Stimulated activated CD4-positive, alpha-beta T cell treated with anti-CD3 and anti-CD28 coated beads, TNF-alpha, amount 100 ng/mL, for 4 hours (primary cell): Measurements from ENCODE around the gene RSKR.
A peak's percentile ranks its signal among the peaks of the same experiment; 100 is the strongest.
"Not testable (repeated sequence)": the region's sequence is repeated elsewhere in the genome, so short reads cannot be mapped to it uniquely, and the experiment has no call there.

ENCODE experiments used
- DNase-seq, 3 experiments: peaks; one replicate each; pipeline ENCODE4 v3.0.0-alpha.2; 2020; ENCODE audit warnings: low read depth in 3 of 3

RSKR gene

DNA sequence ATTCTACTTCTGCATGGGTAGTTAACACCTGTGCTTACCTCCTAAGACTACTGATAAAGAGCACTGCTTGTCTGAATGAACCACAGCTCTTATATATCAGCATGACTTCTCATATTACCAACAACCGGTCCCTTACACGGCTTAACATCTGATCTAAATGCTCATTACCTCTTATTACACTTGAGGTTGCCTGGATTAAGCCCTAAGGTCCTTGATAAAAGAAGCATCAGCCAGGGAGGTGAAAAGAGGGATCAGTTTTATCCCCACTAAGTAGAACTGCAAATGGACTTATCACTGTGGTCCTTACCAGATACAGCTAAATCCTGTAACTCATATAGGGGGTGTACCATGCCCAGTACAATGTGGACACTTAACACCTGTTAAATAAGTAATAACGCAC is 8.2 kb upstream of the RSKR start:
- DNase-seq, result no peak

DNA sequence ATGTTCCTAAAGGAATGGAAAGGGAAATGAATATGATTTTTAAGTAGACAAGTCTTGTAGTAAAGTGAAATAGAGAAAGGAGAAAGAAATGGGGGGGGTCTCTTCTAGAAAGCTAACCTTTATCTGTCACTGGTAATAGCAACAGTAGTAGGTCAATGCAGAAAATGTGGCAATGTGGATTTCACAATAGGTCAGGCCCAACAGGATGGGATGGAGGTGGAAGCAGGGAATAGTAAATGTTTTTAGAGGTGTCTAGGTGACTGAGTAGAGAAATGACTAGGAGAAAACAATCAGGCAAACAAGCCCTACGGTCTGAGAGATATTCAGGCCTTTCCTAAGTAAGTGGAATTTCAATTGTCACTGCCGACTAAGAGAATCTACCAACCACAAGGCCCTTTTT is 6.0 kb upstream of the RSKR start:
- no peak for DNase-seq

DNA sequence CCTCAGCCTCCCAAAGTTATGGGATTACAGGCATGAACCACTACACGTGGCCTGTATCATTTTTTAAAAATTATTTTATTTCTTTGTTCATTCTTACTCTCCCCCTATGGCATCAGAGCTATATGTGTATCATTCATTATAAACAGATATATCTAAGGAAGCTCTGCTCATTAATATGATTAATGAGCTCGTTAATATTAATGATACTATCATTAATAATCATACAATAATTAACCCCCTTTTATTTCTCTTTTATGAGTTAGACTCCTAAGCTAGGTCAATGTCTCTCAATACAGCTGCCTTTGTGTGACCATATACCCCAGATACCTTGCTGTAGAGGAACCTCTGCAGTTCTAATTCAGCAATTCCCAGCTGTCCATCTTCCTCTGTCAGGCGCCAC is 4.5 kb upstream of the RSKR start:
- no peak for DNase-seq

DNA sequence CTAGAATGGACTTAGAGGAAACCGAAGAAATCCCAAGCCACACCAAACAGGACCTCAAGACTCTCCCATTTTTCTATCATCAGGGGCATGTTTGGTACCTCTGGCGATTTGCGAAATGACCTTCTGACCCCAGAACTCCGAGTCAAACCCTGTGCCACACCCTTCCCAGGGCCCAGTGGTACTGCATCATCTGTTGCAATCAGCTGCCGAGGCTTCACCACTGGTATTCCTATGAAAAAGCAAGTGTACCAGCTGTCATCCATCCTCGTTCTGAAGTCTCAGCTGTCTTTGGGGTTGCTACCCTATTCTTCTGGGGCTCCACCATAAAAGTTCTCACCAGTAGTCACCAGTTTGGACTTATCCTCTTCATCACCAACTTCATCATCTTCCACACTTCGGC is 2.3 kb upstream of the RSKR start:
- no peak for DNase-seq

DNA sequence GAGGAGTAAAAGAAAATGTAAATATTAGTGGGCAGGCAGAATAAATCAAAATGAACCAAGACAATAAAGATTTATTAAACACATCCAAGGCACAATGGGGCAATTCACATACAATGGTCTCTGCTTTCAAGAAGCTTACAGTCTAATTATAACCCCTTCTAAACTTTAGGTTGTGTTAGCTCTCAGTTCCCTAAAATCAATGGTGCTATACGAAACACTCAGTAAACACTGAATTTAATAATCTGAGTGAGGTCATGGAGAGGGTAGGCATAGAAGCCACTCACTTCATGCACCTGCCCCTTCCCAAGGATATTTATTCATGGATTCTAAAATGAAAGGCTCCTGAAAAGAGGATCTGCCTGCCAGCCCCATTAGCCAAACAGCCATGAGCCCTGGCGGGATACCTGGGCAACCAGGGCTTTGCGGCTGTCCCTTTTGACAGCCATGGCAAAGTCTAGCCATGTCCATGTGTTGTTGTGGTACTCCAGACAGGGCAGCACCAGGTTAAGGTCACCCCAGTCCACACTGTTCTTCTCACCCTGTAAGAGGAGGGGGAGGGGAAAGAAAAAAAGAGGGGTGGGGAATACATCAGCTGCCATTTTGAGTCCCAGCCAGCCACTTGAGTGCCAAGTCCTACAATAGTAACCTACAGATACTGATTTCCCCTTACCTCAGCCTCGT is 1.4 kb upstream of the RSKR start:
- no peak for DNase-seq

DNA sequence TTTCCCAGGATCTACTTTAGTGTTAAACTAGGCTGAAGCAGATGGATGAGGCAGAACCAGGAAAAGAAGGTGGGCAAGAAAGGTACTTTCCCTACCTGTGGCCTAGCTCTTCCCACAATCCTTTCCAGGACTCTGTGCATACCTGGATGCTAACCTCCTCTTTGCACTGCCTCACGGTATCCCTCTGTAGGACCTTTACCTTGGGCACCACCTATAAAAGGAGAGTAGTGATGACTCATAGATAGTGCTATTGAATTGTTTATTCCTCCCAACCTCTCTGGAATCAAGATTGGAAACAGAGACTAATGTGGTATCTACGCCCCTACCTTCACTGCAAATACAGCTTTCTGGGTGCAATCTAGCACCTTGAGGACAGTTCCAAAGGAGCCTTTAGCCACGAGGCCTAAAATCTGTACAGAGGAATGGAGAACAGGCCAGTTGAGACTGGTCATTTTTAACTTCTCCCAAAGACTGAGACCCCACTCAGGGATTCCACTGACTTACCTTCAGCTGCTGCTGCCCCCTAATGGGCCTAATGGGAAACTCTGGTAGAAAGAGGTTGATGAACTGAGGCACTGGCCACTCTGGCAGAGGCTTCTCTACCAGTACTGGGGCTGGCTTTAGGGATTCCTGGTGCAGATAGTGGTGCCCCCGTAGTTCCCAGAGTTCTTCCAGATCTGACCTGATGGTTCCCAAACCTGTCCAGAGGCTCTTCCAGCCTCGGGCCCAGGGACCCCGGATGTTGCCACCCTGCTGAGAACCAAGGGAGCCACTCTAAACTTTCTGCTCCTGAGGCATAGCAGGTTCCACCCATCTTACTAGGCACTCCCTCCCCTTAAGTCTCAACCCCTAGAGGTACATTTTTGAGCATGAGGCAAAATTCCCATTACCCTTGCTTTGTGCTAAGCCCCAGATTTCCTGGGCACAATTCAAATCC is 781 bp downstream of the RSKR start:
- DNase-seq, result peak in 1 of 3 experiments; percentile 23

DNA sequence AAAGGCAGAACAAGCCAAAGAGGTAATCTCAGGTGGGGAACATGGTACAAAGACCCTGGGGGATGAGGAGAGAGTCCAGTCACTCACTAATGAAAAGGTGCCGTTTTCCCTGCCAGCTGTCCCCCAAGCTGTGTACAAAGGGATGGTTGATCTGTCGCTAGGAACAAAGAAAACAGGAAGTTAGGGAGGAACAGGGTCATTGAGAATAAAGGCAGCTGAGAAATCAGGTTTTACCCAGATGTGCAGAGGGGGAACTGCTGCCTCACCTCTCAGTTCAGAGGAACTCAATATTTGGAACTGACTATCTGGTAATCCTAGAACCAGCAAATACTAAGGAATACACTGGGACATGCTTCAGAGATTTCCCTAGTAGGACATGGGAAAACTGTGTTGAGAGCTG is 1.5 kb downstream of the RSKR start:
- no peak for DNase-seq

DNA sequence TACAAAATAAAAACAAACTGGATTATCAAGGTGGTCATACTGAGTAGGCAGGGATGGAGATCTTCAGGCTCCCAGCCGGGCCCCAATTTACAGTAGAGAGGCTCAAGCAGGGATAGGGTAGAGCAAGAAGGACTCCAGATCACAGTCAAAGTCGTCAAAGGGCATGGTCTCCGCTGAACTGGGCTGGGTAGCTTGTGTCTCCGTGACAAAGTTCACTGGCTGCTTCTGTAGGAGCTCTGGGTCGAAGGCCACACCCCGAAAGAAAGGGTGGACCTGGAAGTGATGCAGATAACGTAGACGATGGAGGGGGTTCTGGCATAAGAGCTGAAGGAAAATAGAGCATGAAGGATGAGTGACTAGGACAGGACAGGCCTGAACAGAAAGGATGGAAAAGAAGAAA is 3.6 kb downstream of the RSKR start:
- no peak for DNase-seq

DNA sequence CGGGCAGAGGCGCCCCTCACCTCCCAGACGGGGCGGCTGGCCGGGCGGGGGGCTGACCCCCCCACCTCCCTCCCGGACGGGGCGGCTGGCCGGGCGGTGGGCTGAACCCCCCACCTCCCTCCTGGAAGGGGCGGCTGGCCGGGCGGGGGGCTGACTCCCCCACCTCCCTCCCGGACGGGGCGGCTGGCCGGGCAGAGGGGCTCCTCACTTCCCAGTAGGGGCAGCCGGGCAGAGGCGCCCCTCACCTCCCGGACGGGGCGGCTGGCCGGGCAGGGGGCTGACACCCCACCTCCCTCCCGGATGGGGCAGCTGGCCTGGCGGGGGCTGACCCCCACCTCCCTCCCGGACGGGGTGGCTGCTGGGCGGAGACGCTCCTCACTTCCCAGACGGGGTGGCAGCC is 10.0 kb downstream of the RSKR start:
- DNase-seq, result not testable (repeated sequence)

DNA sequence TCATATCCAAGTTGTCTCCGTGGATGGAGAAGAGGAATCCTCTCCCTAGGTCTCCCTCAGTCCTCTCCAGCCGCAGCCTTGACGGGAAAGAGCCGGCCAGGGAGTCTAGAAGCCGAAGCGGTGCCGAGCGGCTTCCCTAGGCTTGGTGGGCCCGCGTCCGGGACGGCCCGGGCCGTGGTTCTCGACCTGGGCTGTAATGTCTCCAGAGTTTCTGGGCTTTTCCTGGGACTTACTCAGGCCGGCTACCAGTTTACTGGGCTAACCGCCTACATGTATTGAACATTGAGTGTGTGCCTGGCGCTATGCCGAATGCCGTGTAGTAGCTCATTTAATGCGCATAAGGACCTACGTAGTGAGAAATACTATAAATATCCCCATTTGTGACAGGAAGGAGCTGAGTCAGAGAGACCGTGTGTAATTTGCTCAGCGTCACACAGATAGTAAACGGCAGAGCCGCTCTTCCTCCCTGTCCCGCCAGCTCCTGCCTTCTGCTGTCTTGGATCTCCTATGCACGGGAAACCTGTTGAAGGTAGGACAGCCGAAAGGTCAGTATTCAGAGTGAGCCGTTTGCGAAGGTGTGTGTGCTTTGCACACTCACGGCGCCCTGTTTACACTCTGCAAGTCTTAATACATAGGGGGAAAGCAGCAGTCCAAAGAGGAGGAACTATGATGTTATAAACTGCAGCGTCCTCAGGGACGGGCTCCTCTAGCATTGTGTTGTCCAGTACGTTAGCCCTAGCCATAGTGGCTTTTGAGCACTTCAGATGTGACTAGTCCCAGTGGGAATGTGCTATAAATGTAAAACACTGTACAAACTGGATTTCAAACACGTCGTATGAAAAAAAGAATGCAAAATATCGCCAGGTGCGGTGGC is 14.4 kb downstream of the RSKR start:
- DNase-seq, result peak; percentile 44 to 50 (median 46)

DNA sequence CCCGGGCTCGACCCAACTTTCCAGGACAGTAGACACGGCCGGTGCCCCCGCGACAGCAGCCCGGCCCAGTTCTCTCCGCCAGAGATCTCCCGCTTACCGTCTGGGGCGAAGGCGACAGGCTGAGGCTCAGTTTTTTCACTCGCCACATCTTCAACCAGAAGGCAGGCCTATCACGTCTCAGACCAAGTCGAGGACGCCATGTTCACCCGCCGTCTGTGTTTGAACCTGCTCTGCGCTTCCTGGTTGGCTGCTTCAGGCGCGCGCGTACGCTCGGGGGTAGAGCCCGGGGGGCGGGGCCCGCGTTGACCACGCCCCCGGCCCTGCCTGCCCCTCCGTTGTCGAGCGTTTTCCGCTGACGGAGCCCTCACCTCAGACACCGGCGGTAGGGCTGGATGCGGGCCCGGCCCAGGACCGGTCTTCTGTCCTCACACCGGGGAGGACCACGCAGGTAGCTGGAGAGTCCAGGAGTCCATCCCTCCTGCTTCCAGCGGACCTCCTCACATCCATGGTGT is 15.1 kb downstream of the RSKR start, which contains the start of gene SPAG5:
TSS of gene SPAG5 (minus strand) at position 227 of the 512 bp plus-strand sequence. CDS start at position 148, 79 bp downstream.
- DNase-seq, result peak; percentile 86 to 89 (median 87)

DNA sequence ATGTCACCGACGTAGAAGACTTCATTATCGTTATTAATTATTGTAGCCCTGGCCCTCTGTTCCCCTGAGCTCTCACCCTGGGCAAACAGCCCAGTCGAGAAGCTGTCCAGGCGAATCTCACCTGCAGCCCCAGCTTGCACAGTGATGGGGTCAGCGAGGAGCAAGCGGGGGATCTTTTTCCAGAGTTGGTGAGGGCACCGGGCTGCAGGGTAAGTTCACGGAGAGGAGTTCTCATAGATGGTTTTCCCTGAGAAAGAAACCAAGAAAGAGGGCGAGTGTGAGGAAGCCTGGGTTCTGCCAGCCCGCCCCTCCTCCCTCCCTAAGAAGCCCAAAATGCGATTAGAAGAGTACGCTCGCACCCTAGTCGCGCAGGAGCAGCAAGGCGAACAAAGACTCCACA is 15.6 kb downstream of the RSKR start:
- no peak for DNase-seq

DNA sequence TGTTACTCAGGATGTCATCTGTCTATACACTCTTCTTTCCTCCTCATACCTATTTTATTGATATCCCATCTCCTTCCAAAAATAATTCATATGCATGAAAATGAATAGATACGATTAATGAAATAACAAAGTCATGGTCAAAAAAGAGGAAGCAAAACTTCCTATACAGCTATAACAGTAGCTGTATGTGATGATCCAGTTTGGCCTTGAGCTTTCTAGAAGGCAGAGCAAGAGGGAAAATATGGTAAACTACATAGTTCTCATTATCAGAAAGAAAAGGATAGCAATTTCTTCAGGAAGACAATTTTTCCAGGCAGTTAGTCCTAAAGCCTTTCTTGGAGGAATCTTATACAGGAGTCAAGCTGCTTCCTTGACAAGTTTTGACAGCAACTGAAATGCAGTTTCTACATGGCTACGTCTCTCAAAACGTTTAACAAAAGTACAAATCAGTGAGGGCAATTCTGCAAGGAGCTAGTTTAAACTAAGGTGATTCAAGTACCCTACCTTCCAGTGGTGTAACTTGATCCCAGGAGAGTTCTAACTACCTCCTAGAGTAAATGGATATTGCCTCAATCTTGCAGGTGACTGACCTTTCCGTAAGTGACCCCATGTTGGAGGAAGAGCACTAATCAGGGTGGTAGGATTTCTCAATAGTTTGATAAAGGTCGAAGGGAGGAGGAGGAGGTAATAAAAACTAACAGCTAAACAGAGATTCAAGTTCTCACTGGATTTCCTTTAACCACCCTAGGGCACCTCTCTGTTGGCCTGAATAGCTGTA is 16.2 kb downstream of the RSKR start:
- DNase-seq, result no peak

DNA sequence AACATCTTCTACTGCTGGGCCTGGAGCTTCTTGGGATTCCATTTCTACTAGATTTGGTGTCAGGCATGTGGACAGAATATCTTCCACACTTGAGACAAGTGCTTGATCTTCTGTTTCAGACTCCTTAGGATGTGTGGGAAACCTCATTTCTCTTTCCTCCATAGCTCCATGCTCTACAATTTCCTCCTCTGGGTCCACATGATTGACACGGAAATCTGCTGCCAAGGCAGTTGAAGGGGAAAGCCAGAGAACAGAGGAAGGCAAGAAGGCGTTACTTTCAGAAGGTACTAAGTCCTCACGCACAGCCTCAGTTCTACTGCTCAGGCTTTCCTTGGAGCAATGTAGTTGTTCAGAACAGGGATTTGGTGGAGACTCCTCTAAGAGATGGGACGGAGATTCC is 21.7 kb downstream of the RSKR start:
- no peak for DNase-seq

DNA sequence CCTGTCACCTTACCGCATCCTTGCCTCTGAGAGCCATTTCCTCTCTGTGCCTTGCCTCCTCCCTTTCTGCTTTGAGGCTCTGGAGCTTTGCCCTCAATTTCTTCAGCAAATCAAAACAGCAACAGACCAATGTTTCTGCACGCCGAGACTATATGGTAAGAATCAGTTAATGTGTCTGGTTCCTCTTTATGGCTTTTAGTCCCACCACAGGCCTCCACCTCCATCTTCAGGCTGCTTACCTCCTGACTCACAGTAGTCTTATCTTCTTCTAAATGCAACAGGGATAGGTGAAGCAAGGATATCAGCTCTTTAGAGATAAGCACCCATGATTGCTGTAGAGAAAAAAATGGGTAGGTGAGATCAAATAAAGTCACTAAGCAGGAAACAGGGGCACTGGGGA is 28.1 kb downstream of the RSKR start:
- no peak for DNase-seq

DNA sequence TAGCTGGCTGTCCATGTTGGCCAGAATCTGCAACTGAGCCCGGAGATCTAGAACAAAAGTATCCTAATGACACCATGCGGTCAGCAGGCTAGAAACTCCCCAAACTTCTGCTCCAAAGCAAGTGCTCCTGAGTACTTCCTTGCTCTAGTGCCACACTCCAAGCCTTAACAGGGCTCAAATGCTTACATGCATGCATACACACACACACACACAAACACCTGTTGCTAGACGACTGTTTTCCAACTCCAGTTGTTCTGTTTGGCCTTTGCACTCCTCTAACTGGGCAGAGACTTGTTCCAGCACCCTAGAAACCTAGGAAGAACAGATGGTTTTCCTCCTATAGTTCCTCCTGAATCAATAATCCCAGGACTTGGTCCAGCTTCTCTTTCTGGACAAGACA is 29.6 kb downstream of the RSKR start:
- DNase-seq, result no peak

DNA sequence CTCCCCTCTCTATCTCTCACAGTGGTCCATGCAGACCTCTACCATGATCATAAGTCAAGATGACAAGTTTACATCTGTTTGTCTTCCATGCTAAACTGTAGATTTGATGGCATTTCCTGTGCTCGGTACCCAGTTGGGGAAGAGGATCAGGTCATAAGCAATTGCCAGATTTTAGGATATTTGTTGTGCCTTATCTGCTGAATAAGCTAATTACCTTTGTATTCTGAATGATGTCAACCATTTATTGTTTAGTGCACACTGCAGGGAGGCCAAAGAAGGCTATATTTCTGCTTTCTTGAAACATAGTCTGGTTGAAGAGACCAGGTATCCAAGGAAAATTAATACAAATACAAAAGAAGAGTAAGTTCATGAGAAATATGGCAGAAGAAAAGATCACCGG is 31.5 kb downstream of the RSKR start:
- DNase-seq, result no peak

DNA sequence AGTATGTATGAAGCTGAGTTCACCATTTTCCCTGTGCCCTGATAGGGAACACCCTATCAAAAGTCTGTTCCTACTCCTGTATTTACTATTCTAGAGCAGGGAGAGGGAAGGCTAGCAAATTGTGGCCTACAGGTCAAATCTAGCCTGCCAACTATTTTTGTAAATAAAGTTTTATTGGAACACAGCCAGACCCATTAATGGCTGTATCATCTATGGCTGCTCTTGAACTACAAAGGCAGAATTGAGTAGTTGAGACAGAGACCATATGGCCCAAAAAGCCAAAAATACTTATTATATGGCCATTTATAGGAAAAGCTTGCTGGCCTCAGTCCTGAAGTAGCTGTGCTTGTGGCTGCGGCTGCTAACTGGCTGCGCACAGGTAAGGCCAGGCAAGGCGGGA is 33.0 kb downstream of the RSKR start:
- no peak for DNase-seq

DNA sequence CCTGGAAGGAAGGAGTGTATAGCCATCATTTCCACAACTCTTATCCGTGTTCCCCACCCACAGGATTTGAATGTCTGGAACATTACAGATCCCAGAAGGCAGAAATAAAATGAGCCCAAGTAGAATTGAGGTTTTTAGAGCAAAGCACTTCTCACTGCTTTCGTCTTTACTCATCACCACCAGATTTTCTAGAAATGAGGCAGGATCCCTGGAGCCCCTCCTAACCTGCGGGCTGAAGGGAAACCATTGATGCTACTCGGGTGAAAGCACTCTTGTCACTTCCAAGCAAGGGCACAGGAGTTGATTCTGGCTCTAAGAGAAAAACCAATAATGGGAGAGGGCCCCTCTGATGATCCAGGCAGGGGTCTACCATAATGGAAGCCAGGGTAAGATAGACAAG is 34.5 kb downstream of the RSKR start:
- no peak for DNase-seq

DNA sequence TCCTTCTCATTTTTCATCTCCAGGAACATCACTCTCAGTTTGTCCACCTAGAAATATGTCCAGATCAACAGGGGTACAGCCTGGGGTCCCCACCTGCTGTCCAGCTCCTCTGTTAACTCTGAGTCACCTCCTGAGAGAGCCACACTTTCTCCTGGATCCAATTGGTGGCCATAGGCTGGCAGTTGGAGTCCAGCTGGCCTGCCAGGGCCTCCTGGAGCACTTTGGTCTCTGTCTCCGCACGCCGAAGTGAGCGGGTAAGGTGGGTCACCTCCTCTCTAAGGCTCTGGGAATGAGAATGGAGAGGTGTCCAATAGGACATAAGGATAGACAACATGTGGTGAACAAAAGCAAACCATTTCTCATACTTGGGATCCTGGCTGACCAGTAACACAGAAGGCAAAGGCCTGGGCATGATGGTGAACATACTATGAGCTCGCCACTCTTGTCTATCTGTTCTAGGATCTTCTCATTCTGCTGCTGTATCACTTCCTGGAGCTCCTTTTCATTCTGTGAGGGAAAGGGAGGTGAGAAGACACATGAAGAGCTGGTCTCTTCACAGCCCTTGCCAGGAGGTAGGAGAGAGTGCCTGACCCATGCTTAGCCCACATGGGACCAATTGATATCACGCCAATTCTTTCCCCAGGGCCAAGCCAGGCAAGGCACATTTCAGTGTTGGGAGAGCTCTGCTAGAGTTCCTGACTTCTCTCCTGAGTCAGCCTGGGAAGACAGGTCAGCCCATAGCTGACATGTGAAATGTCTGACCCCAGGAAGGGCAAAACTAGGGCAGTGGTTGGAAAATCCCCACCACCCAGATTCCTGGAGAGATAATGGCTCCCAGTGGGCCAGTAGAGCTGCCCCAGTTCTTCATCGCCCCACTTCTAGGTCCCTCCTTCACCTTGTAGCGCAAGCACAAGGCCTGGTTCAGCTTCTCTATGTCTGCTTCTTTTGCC is 35.5 kb downstream of the RSKR start:
- no peak for DNase-seq
